Calu3 (cell line): ENCODE results near the gene NBEA. TPM values are rescaled to one million over a fixed set of nuclear protein-coding genes. Genes with fewer than 3 reads are reported as not detected.

Experiments used
- BruUV-seq: library from RNA; stranded (reverse); fragments of 400-500 nt; replicated peaks from 2 replicates; lab custom pipeline; 2021; lab: Mats Ljungman, UMichigan
- CTCF ChIA-PET: fragments of 300-600 bp; sonication (Branson Sonifier 250); formaldehyde crosslinking; loops from one replicate; lab custom pipeline; 2022; ENCODE audit warnings: antibody characterized with exemption; lab: Charles Lee
- DNase-seq: peaks from one replicate; pipeline ENCODE4 v3.0.0; 2022
- H3K27ac Mint-ChIP-seq: one replicate; pipeline ENCODE4 v1.8.0; 2022; ENCODE audit warnings: mixed read lengths; ENCODE audit not compliant: unreplicated experiment
- H3K27me3 Mint-ChIP-seq: one replicate; pipeline ENCODE4 v1.8.0; 2022; ENCODE audit warnings: mixed read lengths; ENCODE audit not compliant: unreplicated experiment
- H3K36me3 Mint-ChIP-seq: one replicate; pipeline ENCODE4 v1.8.0; 2022; ENCODE audit warnings: mild to moderate bottlenecking, moderate library complexity, mixed read lengths; ENCODE audit not compliant: insufficient read depth, unreplicated experiment
- H3K4me1 Mint-ChIP-seq: one replicate; pipeline ENCODE4 v1.8.0; 2022; ENCODE audit warnings: mild to moderate bottlenecking, low read depth, mixed read lengths; ENCODE audit not compliant: unreplicated experiment
- H3K4me3 Mint-ChIP-seq: one replicate; pipeline ENCODE4 v1.8.0; 2022; ENCODE audit warnings: mild to moderate bottlenecking, low read depth, moderate library complexity, mixed read lengths; ENCODE audit not compliant: unreplicated experiment
- H3K9me3 Mint-ChIP-seq: one replicate; pipeline ENCODE4 v1.8.0; 2022; ENCODE audit warnings: low read depth, mixed read lengths; ENCODE audit not compliant: unreplicated experiment
- intact Hi-C: fragments of 100-400 bp; cut with micrococcal nuclease; formaldehyde crosslinking; loops from one replicate; pipeline ENCODE4 v1.10.0; 2022; ENCODE audit not compliant: unreplicated experiment
- total RNA-seq: library from RNA; stranded (reverse); gene quantifications from 2 replicates; pipeline ENCODE4 v1.2.3, GENCODE V29; 2022
- TF ChIP-seq, protein P1 (sequence below): fragments of 200-600 bp; IDR thresholded peaks from one replicate; pipeline ENCODE4 v1.8.0; 2022; ENCODE audit warnings: antibody characterized with exemption; ENCODE audit not compliant: unreplicated experiment

NBEA gene
- total RNA-seq, 1 experiment from 2014 or later: 18.0 TPM

DNA sequence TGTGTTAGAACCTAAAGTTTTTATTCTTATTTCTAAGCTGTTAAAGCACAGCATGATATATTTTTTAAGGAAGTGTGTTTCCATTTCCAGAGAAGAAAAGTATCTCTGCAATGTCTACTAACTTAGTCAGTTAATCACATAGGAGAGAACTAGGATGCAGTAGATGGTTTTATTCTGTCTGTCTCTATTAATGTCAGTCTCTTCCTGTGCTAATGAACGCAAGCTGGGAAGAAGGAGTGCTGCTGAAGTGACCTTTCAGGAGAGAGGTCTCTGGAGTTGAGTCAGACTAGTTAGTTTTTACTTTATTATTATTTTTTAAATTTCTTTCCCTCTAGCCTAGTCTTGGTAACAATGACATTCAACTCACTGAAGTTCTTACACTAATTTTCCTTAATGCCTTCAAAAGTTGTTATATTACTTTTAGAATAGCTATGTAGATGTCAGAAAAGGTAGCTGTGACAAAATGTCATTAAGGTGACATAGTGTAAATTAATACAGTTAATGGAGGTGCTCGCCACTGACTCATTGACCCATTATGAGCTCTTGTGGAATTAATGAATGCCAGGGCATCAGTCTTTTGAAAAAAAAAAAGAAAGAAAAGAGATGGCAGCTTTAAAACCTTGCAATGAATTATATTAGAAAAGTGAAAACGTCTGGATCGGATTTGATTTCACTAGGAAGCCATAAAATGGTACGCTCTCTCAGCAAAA lies 654.4 kb downstream of the NBEA start:
- TF ChIP-seq, protein P1, sequence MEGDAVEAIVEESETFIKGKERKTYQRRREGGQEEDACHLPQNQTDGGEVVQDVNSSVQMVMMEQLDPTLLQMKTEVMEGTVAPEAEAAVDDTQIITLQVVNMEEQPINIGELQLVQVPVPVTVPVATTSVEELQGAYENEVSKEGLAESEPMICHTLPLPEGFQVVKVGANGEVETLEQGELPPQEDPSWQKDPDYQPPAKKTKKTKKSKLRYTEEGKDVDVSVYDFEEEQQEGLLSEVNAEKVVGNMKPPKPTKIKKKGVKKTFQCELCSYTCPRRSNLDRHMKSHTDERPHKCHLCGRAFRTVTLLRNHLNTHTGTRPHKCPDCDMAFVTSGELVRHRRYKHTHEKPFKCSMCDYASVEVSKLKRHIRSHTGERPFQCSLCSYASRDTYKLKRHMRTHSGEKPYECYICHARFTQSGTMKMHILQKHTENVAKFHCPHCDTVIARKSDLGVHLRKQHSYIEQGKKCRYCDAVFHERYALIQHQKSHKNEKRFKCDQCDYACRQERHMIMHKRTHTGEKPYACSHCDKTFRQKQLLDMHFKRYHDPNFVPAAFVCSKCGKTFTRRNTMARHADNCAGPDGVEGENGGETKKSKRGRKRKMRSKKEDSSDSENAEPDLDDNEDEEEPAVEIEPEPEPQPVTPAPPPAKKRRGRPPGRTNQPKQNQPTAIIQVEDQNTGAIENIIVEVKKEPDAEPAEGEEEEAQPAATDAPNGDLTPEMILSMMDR: no peak
- Mint-ChIP-seq H3K4me1 (no peaks in the 10 kb centered on the region), H3K27ac (no peak overlapping the region), H3K9me3 (no peaks in the 10 kb centered on the region), H3K4me3 (no peak overlapping the region), H3K36me3 (no peaks in the 10 kb centered on the region), H3K27me3 (no peaks in the 10 kb centered on the region)
- CTCF ChIA-PET: no interaction called here
- DNase-seq: no peak
- no TSS peak for BruUV-seq
- intact Hi-C loops: no loop called here

DNA sequence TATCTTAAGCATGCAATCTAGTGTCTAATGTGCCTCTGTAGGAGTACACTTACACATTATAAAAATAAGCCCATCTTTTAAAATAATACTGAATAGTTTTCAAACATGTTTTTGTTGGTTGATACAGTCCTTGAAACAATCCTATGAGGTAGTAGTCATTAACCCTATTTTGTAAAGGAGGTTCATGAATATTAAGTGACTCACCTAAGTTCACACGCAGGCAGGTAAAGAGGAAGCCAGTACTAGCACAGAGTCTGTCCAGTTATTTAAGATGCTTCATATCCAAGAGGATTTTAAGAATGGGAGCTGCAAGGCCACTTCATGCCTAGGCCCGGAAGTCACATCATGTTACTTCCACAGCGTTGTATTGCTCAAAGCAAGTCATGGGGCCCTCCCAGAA lies 655.4 kb downstream of the NBEA start:
- H3K27ac Mint-ChIP-seq: no peak overlapping the region
- intact Hi-C loops: no loop called here
- no peaks in the 10 kb centered on the region for H3K27me3 Mint-ChIP-seq
- TF ChIP-seq, protein P1: no peak
- no peaks in the 10 kb centered on the region for H3K9me3 Mint-ChIP-seq
- CTCF ChIA-PET: no interaction called here
- no peaks in the 10 kb centered on the region for H3K4me1 Mint-ChIP-seq
- no peaks in the 10 kb centered on the region for H3K36me3 Mint-ChIP-seq
- H3K4me3 Mint-ChIP-seq: no peak overlapping the region
- DNase-seq: no peak
- no TSS peak for BruUV-seq

DNA sequence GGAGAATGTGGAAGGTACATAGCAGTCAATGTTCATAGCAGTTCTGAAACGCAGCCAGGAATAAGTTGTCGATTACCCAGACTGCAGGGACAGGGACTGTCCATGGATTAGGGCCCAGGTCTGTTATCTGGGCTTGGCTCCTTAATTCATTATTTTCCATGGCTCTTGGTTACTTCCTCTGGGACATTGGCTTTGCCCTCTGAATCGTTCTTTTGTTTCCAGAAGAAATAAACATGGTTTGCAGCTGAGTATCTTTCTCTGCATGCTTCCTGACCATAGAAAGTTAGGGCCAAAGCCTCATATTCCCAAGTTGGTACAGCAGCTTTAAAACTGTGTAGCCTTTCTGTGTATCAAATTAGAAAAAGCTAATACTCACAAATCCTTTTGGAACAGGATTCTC lies 656.2 kb downstream of the NBEA start:
- no TSS peak for BruUV-seq
- Mint-ChIP-seq H3K9me3 (no peaks in the 10 kb centered on the region), H3K4me1 (no peaks in the 10 kb centered on the region), H3K4me3 (no peak overlapping the region), H3K36me3 (no peaks in the 10 kb centered on the region), H3K27ac (no peak overlapping the region), H3K27me3 (no peaks in the 10 kb centered on the region)
- CTCF ChIA-PET: no interaction called here
- intact Hi-C loops: no loop called here
- DNase-seq: no peak
- TF ChIP-seq, protein P1: no peak

DNA sequence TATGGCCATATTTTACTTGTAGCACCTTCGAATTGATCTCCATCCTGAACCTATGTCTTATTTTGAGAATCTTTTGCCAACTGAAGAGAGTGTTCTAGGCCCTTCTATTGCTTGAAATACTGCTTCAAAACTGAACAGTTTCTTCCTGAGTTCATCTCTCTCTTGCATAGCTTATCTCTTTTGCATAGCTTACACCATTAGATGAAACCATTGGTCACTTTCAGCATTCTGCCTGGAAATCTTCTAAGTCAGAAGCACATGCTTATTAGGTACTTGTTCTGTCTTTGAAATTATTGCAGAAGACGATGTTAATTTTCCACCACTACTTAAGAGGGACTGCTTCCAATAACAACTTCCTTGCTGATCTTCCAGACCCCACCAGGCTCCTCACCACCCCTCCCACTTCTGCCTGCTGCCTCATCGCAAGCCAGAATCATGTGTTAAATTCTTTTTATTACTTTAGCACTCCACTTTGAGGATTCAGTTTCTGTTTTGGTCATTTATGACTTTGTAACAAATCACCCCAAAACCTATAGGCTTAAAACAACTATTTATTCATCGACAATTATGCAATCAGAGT lies 656.8 kb downstream of the NBEA start:
- Mint-ChIP-seq H3K36me3 (no peaks in the 10 kb centered on the region), H3K27me3 (no peaks in the 10 kb centered on the region), H3K27ac (no peak overlapping the region), H3K4me1 (no peaks in the 10 kb centered on the region), H3K4me3 (no peak overlapping the region), H3K9me3 (no peaks in the 10 kb centered on the region)
- TF ChIP-seq, protein P1: no peak
- BruUV-seq: no TSS peak
- CTCF ChIA-PET: no interaction called here
- intact Hi-C loops: no loop called here
- DNase-seq: no peak
